Measurements from ENCODE around the gene ZNF486. TPM values are rescaled to one million over a fixed set of nuclear protein-coding genes. Genes with fewer than 3 reads are reported as not detected.
A peak's percentile ranks its signal among the peaks of the same experiment; 100 is the strongest.
"Not testable (repeated sequence)": the region's sequence is repeated elsewhere in the genome, so short reads cannot be mapped to it uniquely, and the experiment has no call there.

The ZNF486 gene
- total and polyA plus RNA-seq, 2 experiments from 2014 or later = 25.4 to 37.6 TPM

DNA sequence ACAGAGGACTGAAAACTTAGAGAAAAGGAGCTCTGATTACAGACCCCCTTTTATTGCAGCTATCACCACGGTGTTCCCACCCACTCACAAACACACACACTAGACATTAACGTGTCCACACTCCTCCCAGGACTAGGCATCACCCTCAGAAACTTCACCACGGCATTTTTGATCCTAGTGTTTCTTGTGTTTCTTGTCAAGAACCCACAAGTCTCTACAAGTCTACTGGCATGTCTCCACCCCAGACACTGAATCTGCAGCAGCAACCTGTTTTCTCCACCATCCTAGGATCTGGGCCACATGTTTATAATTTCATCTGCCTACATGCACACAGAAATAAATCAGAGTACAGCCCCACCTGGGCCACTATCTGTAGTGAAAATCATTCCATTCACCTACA is 4.3 kb downstream of the ZNF486 start:
- no peaks in the 10 kb centered on the region for H3F3A ChIP-seq (replicated peaks; ENCODE audit: low read depth)
- no peaks in the 10 kb centered on the region for H3K9me2 ChIP-seq (ENCODE audit: insufficient read depth)
- peaks cover 4% of the 10 kb centered on the region; the same call in 2 of the 3 replicates for H3K4me1 Mint-ChIP-seq
- no peaks in the 10 kb centered on the region; the same call in 1 of the 2 replicates for H3K4me1 ChIP-seq (ENCODE audit: insufficient read depth)
- no peak overlapping the region for H3K4me3 Mint-ChIP-seq
- peak overlapping the region; percentile 9; the same call in 1 of the 2 replicates for H3K27ac Mint-ChIP-seq
- no peak overlapping the region for H3K4me2 ChIP-seq
- no peak for DNase-seq (ENCODE audit: low spot score)
- peaks cover 31% of the 10 kb centered on the region for H4K20me1 ChIP-seq (replicated peaks; ENCODE audit: insufficient read depth)
- H3K4me3 ChIP-seq = no peak overlapping the region
- H3K36me3 ChIP-seq (ENCODE audit: insufficient read depth) = peaks cover 38% of the 10 kb centered on the region
- ATAC-seq = no peak
- H3K79me2 ChIP-seq (replicated peaks; ENCODE audit: insufficient read depth) = peaks cover 83% of the 10 kb centered on the region
- peaks cover 17% of the 10 kb centered on the region for H3K27me3 Mint-ChIP-seq (ENCODE audit: insufficient read depth, low read depth, poor library complexity)
- no peak for TF ChIP-seq EZH2 (IDR thresholded peaks at IDR 0.05; ENCODE audit: low read depth, unreplicated experiment)
- TF ChIP-seq, protein P1, sequence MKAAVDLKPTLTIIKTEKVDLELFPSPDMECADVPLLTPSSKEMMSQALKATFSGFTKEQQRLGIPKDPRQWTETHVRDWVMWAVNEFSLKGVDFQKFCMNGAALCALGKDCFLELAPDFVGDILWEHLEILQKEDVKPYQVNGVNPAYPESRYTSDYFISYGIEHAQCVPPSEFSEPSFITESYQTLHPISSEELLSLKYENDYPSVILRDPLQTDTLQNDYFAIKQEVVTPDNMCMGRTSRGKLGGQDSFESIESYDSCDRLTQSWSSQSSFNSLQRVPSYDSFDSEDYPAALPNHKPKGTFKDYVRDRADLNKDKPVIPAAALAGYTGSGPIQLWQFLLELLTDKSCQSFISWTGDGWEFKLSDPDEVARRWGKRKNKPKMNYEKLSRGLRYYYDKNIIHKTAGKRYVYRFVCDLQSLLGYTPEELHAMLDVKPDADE (IDR thresholded peaks at IDR 0.05) = no peak
- no peak for TF ChIP-seq STAT1 (IDR thresholded peaks at IDR 0.05; ENCODE audit: unreplicated experiment)
- TF ChIP-seq ZNF114 (CRISPR knock-in tag; IDR thresholded peaks at IDR 0.05) = no peak
- no peak for TF ChIP-seq EZH2phosphoT487 (IDR thresholded peaks at IDR 0.05; ENCODE audit: unreplicated experiment)
- H3K36me3 Mint-ChIP-seq (ENCODE audit: low read depth) = peaks cover 81% of the 10 kb centered on the region
- no peak overlapping the region for H2AFZ ChIP-seq
- H3K27ac ChIP-seq (ENCODE audit: low read depth) = no peak overlapping the region
- H3K9me3 Mint-ChIP-seq = peaks cover 21% of the 10 kb centered on the region
- H3K27me3 ChIP-seq (ENCODE audit: insufficient read depth) = no peaks in the 10 kb centered on the region

DNA sequence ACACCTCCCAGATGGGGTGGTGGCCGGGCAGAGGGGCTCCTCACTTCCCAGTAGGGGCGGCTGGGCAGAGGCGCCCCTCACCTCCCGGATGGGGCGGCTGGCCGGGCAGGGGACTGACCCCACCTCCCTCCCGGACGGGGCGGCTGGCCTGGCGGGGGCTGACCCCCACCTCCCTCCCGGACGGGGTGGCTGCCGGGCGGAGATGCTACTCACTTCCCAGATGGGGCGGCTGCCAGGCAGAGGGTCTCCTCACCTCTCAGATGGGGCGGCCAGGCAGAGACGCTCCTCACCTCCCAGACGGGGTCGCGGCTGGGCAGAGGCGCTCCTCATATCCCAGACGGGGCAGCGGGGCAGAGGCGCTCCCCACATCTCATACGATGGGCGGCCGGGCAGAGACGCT is 8.8 kb downstream of the ZNF486 start:
- not testable (repeated sequence) for H3K27me3 ChIP-seq (ENCODE audit: insufficient read depth); H3K4me2 ChIP-seq; ATAC-seq; H3K27me3 Mint-ChIP-seq (ENCODE audit: insufficient read depth, low read depth, poor library complexity); H3K4me1 ChIP-seq (ENCODE audit: insufficient read depth); H3K9me2 ChIP-seq (ENCODE audit: insufficient read depth); H3K27ac Mint-ChIP-seq; H2AFZ ChIP-seq; H3K27ac ChIP-seq (ENCODE audit: low read depth); H3K4me3 ChIP-seq; H3K4me3 Mint-ChIP-seq; DNase-seq (ENCODE audit: low spot score); H3F3A ChIP-seq (replicated peaks; ENCODE audit: low read depth); H3K4me1 Mint-ChIP-seq
- peaks cover 31% of the 10 kb centered on the region for H3K9me3 Mint-ChIP-seq
- Histone ChIP-seq H3K36me3 (ENCODE audit: insufficient read depth) (peaks cover 35% of the 10 kb centered on the region), H3K79me2 (replicated peaks; ENCODE audit: insufficient read depth) (peaks cover 91% of the 10 kb centered on the region), H4K20me1 (replicated peaks; ENCODE audit: insufficient read depth) (peaks cover 46% of the 10 kb centered on the region)
- peaks cover 92% of the 10 kb centered on the region for H3K36me3 Mint-ChIP-seq (ENCODE audit: low read depth)

DNA sequence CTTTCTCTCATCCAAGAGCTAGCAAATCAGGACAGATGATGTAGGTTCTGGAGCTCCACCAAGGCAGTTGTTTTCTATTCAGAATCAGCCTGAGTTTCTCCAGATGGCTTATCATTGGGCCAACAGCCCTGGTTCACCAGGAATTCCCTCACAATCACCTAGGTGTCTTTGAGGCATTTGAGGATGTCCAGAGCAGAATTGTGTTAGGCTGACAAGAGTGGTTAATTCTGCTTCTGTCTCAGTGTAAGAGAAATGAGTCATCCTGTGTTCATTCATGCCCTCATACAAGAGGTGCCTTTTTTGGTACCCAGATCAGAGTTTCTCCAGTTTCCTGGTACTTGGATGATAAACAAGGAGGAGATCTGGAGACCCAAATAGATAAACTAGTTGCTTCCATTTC is 12.9 kb downstream of the ZNF486 start:
- not testable (repeated sequence) for H3K27me3 Mint-ChIP-seq (ENCODE audit: insufficient read depth, low read depth, poor library complexity); ATAC-seq; H3K27me3 ChIP-seq (ENCODE audit: insufficient read depth); H3K4me1 Mint-ChIP-seq; H3K4me3 ChIP-seq; H3K9me2 ChIP-seq (ENCODE audit: insufficient read depth); DNase-seq (ENCODE audit: low spot score); H3K4me3 Mint-ChIP-seq; H3K4me2 ChIP-seq; H2AFZ ChIP-seq; H3K27ac Mint-ChIP-seq
- peaks cover 26% of the 10 kb centered on the region for H3K9me3 Mint-ChIP-seq
- peaks cover 46% of the 10 kb centered on the region for H4K20me1 ChIP-seq (replicated peaks; ENCODE audit: insufficient read depth)
- peak overlapping the region; percentile 73; the same call in 1 of the 2 replicates for H3K27ac ChIP-seq (ENCODE audit: low read depth)
- H3K36me3 ChIP-seq (ENCODE audit: insufficient read depth) = peaks cover 11% of the 10 kb centered on the region
- peaks cover 17% of the 10 kb centered on the region for H3F3A ChIP-seq (replicated peaks; ENCODE audit: low read depth)
- H3K4me1 ChIP-seq (ENCODE audit: insufficient read depth) = peaks cover 13% of the 10 kb centered on the region; the same call in 1 of the 2 replicates
- H3K36me3 Mint-ChIP-seq (ENCODE audit: low read depth) = peaks cover 56% of the 10 kb centered on the region
- peaks cover 91% of the 10 kb centered on the region for H3K79me2 ChIP-seq (replicated peaks; ENCODE audit: insufficient read depth)

Measured in GM23338 (cell line).